Measurements from ENCODE around the gene SMIM20. TPM values are rescaled to one million over a fixed set of nuclear protein-coding genes. Genes with fewer than 3 reads are reported as not detected.

SMIM20 gene
- total and polyA plus RNA-seq, 9 of the 15 experiments (the other 6 are each of a cell fraction or from before 2014, with no cell fraction given), result 25.1 to 51.0 (median 38.9) TPM

DNA sequence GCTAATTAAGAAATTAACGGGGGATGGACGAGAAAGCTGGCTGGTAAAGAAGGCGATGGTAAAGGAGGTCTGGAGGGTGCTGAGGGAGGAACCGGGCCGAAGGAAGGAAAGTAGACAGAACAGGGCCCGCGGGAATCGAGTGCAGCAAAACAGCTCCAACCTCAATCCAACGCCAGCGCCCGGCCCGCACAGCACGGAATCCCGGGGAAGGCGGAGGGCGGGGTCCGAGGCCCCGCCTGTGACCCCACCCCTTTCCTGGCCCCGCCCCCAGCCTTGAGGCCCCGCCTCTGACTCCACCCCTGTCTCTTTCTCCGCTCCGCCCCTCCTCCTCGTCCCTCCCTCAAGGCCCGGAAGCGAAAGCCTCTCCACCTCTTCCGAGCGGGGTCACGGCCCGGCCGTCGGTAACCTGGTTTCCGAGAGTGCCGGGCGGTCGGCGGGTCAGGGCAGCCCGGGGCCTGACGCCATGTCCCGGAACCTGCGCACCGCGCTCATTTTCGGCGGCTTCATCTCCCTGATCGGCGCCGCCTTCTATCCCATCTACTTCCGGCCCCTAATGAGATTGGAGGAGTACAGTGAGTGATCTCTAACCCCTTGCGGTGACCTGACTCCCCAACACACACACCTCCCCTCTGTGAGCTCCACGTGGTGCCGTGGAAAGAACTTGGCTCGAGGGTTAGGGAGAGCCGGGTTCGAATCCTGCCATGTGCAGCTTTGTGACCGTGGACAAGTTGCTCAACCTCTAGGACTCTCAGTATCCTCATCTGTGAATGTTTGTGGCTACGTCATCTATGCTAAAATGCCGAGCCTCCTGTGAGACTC, at the start of gene SMIM20 (continued):
- TF ChIP-seq, protein P1, sequence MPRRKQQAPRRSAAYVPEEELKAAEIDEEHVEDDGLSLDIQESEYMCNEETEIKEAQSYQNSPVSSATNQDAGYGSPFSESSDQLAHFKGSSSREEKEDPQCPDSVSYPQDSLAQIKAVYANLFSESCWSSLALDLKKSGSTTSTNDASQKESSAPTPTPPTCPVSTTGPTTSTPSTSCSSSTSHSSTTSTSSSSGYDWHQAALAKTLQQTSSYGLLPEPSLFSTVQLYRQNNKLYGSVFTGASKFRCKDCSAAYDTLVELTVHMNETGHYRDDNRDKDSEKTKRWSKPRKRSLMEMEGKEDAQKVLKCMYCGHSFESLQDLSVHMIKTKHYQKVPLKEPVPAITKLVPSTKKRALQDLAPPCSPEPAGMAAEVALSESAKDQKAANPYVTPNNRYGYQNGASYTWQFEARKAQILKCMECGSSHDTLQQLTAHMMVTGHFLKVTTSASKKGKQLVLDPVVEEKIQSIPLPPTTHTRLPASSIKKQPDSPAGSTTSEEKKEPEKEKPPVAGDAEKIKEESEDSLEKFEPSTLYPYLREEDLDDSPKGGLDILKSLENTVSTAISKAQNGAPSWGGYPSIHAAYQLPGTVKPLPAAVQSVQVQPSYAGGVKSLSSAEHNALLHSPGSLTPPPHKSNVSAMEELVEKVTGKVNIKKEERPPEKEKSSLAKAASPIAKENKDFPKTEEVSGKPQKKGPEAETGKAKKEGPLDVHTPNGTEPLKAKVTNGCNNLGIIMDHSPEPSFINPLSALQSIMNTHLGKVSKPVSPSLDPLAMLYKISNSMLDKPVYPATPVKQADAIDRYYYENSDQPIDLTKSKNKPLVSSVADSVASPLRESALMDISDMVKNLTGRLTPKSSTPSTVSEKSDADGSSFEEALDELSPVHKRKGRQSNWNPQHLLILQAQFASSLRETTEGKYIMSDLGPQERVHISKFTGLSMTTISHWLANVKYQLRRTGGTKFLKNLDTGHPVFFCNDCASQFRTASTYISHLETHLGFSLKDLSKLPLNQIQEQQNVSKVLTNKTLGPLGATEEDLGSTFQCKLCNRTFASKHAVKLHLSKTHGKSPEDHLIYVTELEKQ (CRISPR knock-in tag; IDR thresholded peaks at IDR 0.05), result no peak
- TF ChIP-seq ASH1L (IDR thresholded peaks at IDR 0.05; ENCODE audit: borderline replicate concordance, low read depth, partially characterized antibody) (no peak), CXXC5 (CRISPR knock-in tag; IDR thresholded peaks at IDR 0.05) (peak; percentile 79), HDAC6 (IDR thresholded peaks at IDR 0.05; ENCODE audit: low read depth, low read length) (no peak), RB1 (IDR thresholded peaks at IDR 0.05; ENCODE audit: low read depth) (peak; percentile 55; the same call in 1 of the 2 replicates), RBFOX2 (IDR thresholded peaks at IDR 0.05; ENCODE audit: low read depth, low read length) (peak; percentile 93), HNRNPLL (IDR thresholded peaks at IDR 0.05; ENCODE audit: low read depth, low read length, poor library complexity, severe bottlenecking) (peak; percentile 72), ZNF347 (CRISPR knock-in tag; IDR thresholded peaks at IDR 0.05; ENCODE audit: low read depth) (no peak), ZNF197 (CRISPR knock-in tag; IDR thresholded peaks at IDR 0.05; ENCODE audit: low read depth) (no peak), HNRNPH1 (optimal IDR thresholded peaks at IDR 0.05; ENCODE audit: low read depth, low read length) (no peak), GATAD2A (IDR thresholded peaks at IDR 0.05) (no peak), DDX20 (tag; IDR thresholded peaks at IDR 0.05; ENCODE audit: low read depth) (no peak), NR1H2 (CRISPR knock-in tag; IDR thresholded peaks at IDR 0.05) (no peak), ZNF282 (CRISPR knock-in tag; IDR thresholded peaks at IDR 0.05) (no peak), ZNF507 (tag; conservative IDR thresholded peaks at IDR 0.05) (no peak), ZNF224 (CRISPR knock-in tag; IDR thresholded peaks at IDR 0.05) (no peak), DPF2 (IDR thresholded peaks at IDR 0.05) (peak; percentile 46)
- TF ChIP-seq, protein P2, sequence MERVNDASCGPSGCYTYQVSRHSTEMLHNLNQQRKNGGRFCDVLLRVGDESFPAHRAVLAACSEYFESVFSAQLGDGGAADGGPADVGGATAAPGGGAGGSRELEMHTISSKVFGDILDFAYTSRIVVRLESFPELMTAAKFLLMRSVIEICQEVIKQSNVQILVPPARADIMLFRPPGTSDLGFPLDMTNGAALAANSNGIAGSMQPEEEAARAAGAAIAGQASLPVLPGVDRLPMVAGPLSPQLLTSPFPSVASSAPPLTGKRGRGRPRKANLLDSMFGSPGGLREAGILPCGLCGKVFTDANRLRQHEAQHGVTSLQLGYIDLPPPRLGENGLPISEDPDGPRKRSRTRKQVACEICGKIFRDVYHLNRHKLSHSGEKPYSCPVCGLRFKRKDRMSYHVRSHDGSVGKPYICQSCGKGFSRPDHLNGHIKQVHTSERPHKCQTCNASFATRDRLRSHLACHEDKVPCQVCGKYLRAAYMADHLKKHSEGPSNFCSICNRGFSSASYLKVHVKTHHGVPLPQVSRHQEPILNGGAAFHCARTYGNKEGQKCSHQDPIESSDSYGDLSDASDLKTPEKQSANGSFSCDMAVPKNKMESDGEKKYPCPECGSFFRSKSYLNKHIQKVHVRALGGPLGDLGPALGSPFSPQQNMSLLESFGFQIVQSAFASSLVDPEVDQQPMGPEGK (CRISPR knock-in tag; IDR thresholded peaks at IDR 0.05; ENCODE audit: borderline replicate concordance), result 0 out of 2 replicates have a peak, but pooled peaks have one; percentile 47
- TF ChIP-seq, protein P3, sequence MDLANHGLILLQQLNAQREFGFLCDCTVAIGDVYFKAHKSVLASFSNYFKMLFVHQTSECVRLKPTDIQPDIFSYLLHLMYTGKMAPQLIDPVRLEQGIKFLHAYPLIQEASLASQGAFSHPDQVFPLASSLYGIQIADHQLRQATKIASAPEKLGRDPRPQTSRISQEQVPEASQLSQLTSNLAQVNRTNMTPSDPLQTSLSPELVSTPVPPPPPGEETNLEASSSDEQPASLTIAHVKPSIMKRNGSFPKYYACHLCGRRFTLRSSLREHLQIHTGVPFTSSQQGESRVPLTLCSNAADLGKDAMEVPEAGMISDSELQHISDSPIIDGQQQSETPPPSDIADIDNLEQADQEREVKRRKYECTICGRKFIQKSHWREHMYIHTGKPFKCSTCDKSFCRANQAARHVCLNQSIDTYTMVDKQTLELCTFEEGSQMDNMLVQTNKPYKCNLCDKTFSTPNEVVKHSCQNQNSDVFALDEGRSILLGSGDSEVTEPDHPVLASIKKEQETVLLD (IDR thresholded peaks at IDR 0.05), result peak; percentile 86
- TF ChIP-seq, protein P4, sequence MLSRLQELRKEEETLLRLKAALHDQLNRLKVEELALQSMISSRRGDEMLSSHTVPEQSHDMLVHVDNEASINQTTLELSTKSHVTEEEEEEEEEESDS (CRISPR knock-in tag; IDR thresholded peaks at IDR 0.05), result no peak
